ENCODE data around the gene ADRM1. TPM values are rescaled to one million over a fixed set of nuclear protein-coding genes. Genes with fewer than 3 reads are reported as not detected.

The ADRM1 gene
- total and polyA plus RNA-seq, 10 of the 15 experiments (the other 5 are each of a cell fraction or from before 2014, with no cell fraction given), result 3.4 to 213 (median 95.9) TPM

DNA sequence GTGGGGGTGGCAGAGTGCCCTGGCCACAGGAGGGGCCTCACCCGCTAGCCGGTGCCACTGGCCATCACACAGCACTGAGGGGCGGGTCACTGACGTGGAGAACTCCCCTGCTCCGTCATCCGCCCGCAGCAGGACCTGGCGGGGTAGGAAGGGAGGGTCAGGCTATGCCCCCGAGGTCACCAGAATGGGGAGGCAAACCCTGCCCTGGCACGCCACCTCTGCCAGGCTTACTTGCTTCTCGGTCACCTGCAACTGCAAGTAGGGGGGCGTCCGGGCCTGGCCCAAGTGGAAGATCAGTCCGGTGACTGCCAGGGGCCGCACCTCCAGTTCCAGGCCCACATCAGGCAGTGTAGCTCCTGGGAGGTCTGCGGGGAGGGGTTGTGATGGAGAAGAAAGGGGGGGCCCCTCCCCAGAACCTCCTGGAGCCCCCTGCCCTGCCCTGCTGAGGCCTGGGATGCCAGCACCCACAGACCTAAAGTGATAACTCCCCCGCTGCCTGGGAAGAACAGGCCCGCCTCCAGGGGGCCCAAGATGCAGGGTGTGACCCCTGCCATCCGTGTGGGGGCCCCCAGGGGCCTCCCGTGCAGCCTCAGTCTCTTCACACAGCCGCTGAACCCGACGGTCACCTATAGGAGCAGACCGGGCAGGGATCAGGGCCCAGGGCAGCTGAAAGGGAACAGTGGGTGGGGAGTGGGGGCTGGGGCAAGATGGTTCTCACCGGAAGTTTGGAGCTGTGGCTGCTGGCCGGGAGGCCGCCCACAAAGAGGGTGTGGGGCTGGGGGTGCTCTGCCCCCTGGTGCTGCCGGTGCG is 7.4 kb downstream of the ADRM1 start:
- 78% methylated on average over 27 of the region's 29 CpGs for WGBS (ENCODE audit: insufficient coverage, insufficient replicate concordance, low lambda C conversion rate, missing lambda C conversion rate)
- H3K36me3 ChIP-seq (ENCODE audit: control insufficient read depth in 2 of 2, insufficient read depth in 2 of 2, low read length in 1 of 2), result peaks cover 9 to 26% of the 10 kb centered on the region in 2 experiments; a peak in 3 of 4 replicates
- no peak overlapping the region for H3K4me2 ChIP-seq (ENCODE audit: control insufficient read depth, insufficient read depth)
- ChIA-PET SMC1A (ENCODE audit: uncharacterized antibody, unreplicated experiment) (no interaction called here), CTCF (interaction anchor here (1.3 kb wide), 1 partner anchor 9 kb away, joined by 3 read pairs; no protein-coding TSS in a partner anchor), RAD21 (ENCODE audit: unreplicated experiment) (no interaction called here), POLR2A (no interaction called here)
- no peak overlapping the region for H2AFZ ChIP-seq (ENCODE audit: control insufficient read depth, low read depth, low read length)
- H3K27me3 ChIP-seq (replicated peaks in 1 of 2; ENCODE audit: control insufficient read depth in 2 of 2, insufficient read depth in 2 of 2, low read length in 1 of 2), result no peaks in the 10 kb centered on the region
- intact Hi-C loops (cut with micrococcal nuclease; ENCODE audit: unreplicated experiment), result no loop called here
- H3K4me1 ChIP-seq (ENCODE audit: control insufficient read depth, insufficient read depth, low read length), result no peaks in the 10 kb centered on the region
- FAIRE-seq (no peak), DNase-seq (ENCODE audit: low read depth, low spot score) (no peak), ATAC-seq (no peak)
- H3K9me3 ChIP-seq (replicated peaks; ENCODE audit: control insufficient read depth, insufficient read depth, low read length), result no peaks in the 10 kb centered on the region
- in situ Hi-C loops (cut with MboI), result loop anchor here (5.0 to 10.0 kb wide), 2 partner anchors 72 to 305 kb away; no protein-coding TSS in a partner anchor
- no peak overlapping the region for H3K9ac ChIP-seq (ENCODE audit: control insufficient read depth, insufficient read depth, low read length)
- H3K79me2 ChIP-seq (ENCODE audit: control insufficient read depth, insufficient read depth, low read length), result peaks cover 12% of the 10 kb centered on the region
- no TSS peak for BruUV-seq (replicated peaks)
- peaks cover 4% of the 10 kb centered on the region for H4K20me1 ChIP-seq (ENCODE audit: control insufficient read depth, insufficient read depth)
- no peak overlapping the region for H3K27ac ChIP-seq (ENCODE audit: control insufficient read depth, insufficient read depth)
- H3K4me3 ChIP-seq, result no peak overlapping the region
- TF ChIP-seq TCF3 (IDR thresholded peaks at IDR 0.05; ENCODE audit: borderline replicate concordance, insufficient read depth, low read depth, low read length) (no peak), POLR2AphosphoS2 (IDR thresholded peaks at IDR 0.05; ENCODE audit: low read depth, low read length) (no peak), NR2F1 (conservative IDR thresholded peaks at IDR 0.05) (no peak), MTA3 (IDR thresholded peaks at IDR 0.05; ENCODE audit: borderline replicate concordance, low read length) (no peak), HDAC2 (IDR thresholded peaks at IDR 0.05) (no peak), ZNF384 (IDR thresholded peaks at IDR 0.05; ENCODE audit: borderline replicate concordance, low read depth, low read length) (no peak), NFYB (IDR thresholded peaks at IDR 0.05; ENCODE audit: insufficient read depth, low read depth, low read length) (no peak), EGR1 (IDR thresholded peaks at IDR 0.05; ENCODE audit: borderline replicate concordance in 1 of 2, low read depth in 2 of 2, low read length in 2 of 2) (no peak), PAX8 (IDR thresholded peaks at IDR 0.05) (no peak), CBX5 (IDR thresholded peaks at IDR 0.05; ENCODE audit: low read depth) (no peak), SMAD5 (IDR thresholded peaks at IDR 0.05; ENCODE audit: low read depth) (no peak), RAD21 (IDR thresholded peaks at IDR 0.05; ENCODE audit: insufficient read depth, low read depth, low read length) (no peak), RB1 (IDR thresholded peaks at IDR 0.05; ENCODE audit: borderline replicate concordance) (no peak), BACH1 (IDR thresholded peaks at IDR 0.05; ENCODE audit: borderline replicate concordance) (no peak)
- TF ChIP-seq, protein P1, sequence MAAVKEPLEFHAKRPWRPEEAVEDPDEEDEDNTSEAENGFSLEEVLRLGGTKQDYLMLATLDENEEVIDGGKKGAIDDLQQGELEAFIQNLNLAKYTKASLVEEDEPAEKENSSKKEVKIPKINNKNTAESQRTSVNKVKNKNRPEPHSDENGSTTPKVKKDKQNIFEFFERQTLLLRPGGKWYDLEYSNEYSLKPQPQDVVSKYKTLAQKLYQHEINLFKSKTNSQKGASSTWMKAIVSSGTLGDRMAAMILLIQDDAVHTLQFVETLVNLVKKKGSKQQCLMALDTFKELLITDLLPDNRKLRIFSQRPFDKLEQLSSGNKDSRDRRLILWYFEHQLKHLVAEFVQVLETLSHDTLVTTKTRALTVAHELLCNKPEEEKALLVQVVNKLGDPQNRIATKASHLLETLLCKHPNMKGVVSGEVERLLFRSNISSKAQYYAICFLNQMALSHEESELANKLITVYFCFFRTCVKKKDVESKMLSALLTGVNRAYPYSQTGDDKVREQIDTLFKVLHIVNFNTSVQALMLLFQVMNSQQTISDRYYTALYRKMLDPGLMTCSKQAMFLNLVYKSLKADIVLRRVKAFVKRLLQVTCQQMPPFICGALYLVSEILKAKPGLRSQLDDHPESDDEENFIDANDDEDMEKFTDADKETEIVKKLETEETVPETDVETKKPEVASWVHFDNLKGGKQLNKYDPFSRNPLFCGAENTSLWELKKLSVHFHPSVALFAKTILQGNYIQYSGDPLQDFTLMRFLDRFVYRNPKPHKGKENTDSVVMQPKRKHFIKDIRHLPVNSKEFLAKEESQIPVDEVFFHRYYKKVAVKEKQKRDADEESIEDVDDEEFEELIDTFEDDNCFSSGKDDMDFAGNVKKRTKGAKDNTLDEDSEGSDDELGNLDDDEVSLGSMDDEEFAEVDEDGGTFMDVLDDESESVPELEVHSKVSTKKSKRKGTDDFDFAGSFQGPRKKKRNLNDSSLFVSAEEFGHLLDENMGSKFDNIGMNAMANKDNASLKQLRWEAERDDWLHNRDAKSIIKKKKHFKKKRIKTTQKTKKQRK (IDR thresholded peaks at IDR 0.05; ENCODE audit: low read depth, low read length), result no peak
- TF ChIP-seq, protein P2, sequence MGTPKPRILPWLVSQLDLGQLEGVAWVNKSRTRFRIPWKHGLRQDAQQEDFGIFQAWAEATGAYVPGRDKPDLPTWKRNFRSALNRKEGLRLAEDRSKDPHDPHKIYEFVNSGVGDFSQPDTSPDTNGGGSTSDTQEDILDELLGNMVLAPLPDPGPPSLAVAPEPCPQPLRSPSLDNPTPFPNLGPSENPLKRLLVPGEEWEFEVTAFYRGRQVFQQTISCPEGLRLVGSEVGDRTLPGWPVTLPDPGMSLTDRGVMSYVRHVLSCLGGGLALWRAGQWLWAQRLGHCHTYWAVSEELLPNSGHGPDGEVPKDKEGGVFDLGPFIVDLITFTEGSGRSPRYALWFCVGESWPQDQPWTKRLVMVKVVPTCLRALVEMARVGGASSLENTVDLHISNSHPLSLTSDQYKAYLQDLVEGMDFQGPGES (IDR thresholded peaks at IDR 0.05), result no peak
- TF ChIP-seq, protein P3, sequence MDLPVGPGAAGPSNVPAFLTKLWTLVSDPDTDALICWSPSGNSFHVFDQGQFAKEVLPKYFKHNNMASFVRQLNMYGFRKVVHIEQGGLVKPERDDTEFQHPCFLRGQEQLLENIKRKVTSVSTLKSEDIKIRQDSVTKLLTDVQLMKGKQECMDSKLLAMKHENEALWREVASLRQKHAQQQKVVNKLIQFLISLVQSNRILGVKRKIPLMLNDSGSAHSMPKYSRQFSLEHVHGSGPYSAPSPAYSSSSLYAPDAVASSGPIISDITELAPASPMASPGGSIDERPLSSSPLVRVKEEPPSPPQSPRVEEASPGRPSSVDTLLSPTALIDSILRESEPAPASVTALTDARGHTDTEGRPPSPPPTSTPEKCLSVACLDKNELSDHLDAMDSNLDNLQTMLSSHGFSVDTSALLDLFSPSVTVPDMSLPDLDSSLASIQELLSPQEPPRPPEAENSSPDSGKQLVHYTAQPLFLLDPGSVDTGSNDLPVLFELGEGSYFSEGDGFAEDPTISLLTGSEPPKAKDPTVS (IDR thresholded peaks at IDR 0.05; ENCODE audit: low read depth, low read length), result no peak
